ACC112 (cell line): ENCODE data around the gene SLC35E1.
"Not testable (repeated sequence)": the region's sequence is repeated elsewhere in the genome, so short reads cannot be mapped to it uniquely, and the experiment has no call there.

ENCODE experiments used
- H2AFZ ChIP-seq: fragments of 200-600 bp; sonication (generic); one replicate; pipeline ENCODE4 v1.6.0; 2017; ENCODE audit warnings: antibody characterized with exemption, low read length; ENCODE audit not compliant: unreplicated experiment
- H3K27ac ChIP-seq: fragments of 200-600 bp; sonication (generic); 2 replicates; pipeline ENCODE4 v1.5.1; 2014; ENCODE audit warnings: low read depth, mild to moderate bottlenecking, antibody characterized with exemption, low read length, moderate library complexity
- H3K27me3 ChIP-seq: fragments of 200-600 bp; sonication (generic); 2 replicates; pipeline ENCODE4 v1.6.1; 2014; ENCODE audit warnings: mild to moderate bottlenecking, antibody characterized with exemption, low read length, moderate library complexity, mixed read lengths; ENCODE audit not compliant: insufficient read depth
- H3K36me3 ChIP-seq: fragments of 200-600 bp; sonication (generic); 2 replicates; pipeline ENCODE4 v1.6.1; 2016; ENCODE audit warnings: mild to moderate bottlenecking, antibody characterized with exemption, low read length, moderate library complexity, mixed read lengths; ENCODE audit not compliant: insufficient read depth
- H3K4me1 ChIP-seq: fragments of 200-600 bp; sonication (generic); one replicate; pipeline ENCODE4 v1.6.1; 2016; ENCODE audit warnings: low read length, mixed read lengths; ENCODE audit not compliant: insufficient read depth, unreplicated experiment, control insufficient read depth
- H3K4me3 ChIP-seq: fragments of 200-600 bp; sonication (generic); 2 replicates; pipeline ENCODE4 v1.5.1; 2014; ENCODE audit warnings: mild to moderate bottlenecking, low read depth, low read length
- H3K79me2 ChIP-seq: fragments of 200-600 bp; sonication (generic); one replicate; pipeline ENCODE4 v1.6.0; 2016; ENCODE audit warnings: low read length; ENCODE audit not compliant: control insufficient read depth, unreplicated experiment, insufficient read depth

The SLC35E1 gene

DNA sequence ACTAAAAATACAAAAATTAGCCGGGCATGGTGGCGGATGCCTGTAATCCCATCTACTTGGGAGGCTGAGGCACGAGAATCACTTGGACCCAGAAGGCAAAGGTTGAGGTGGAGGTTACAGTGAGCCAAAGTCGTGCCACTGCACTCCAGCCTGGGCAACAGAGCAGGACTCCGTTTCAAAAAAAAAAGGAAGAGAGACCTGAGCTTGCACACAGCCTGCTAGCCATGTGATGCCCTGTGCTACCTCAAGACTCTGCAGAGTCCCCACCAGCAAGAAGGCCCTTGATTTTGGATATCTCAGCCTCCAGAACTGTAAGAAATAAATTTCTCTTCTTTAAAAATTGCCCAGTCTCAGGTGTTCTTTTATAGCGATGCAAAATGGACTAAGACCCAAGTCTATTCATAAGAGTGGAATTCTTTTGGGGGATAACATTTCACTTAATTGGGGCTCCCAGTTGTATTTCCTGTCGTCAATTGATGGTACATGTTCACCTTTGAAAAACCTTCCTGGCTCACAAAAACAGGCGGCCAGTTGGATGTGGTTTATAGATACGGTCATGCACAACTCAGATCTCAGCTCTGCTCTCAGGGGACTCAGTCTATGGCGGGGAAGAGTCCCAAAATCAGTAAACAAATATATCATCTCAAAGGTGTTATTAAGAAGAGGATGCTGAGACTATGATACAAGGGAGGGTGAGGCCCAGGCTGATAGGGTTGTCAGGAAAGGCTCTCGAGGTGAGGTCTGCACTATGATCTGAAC lies 27.6 kb downstream of the SLC35E1 start:
- peaks cover 41% of the 10 kb centered on the region for H3K79me2 ChIP-seq
- H3K27me3 ChIP-seq, result no peaks in the 10 kb centered on the region
- no peak overlapping the region for H2AFZ ChIP-seq
- H3K4me1 ChIP-seq, result peaks cover 9% of the 10 kb centered on the region
- H3K27ac ChIP-seq, result no peak overlapping the region
- H3K36me3 ChIP-seq, result no peaks in the 10 kb centered on the region
- H3K4me3 ChIP-seq, result no peak overlapping the region

DNA sequence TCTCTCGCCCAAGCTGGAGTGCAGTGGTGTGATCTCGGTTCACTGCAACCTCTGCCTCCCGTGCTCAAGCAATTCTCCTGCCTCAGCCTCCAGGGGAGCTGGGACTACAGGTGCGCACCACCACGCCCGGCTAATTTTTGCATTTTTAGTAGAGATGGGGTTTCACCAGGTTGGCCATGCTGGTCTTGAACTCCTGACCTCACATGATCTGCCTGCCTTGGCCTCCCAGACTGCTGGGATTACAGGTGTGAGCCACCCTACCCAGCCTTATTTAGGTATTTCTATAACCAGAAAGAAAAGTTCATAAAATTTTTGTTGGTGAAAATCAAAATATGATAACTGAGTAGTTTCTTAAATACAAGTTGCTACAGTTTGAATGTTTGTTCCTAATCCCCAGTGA lies 28.5 kb downstream of the SLC35E1 start:
- H3K4me1 ChIP-seq, H3K36me3 ChIP-seq, H3K27me3 ChIP-seq, H3K27ac ChIP-seq, H2AFZ ChIP-seq: not testable (repeated sequence)
- Histone ChIP-seq H3K4me3 (peak overlapping the region; percentile 95), H3K79me2 (peaks cover 47% of the 10 kb centered on the region)

DNA sequence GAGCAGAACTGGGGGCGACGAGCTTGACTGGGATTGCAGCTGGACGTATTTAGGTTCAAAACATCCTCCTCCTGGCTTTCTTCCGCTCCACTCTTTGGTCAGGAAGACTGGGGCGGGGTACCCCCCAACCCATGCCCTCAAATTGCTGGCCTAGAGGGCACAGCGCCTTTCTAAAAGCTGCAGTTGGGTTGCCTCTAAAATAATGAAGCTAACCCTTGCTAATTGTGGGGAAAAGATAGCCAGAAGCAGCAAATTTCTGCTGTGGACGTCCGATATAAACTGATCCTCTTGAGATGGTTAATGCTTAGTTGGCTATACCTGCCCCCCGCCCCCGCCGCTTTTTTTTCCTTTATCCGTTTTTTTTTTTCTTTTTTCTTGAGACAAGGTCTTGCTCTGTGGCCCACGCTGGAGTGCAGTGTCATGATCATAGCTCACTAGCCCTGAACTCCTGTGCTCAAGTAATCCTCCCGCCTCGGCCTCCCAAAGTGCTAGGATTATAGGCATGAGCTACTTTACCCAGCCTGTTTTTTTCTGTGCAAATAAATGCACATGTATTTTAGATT lies 29.2 kb downstream of the SLC35E1 start:
- peaks cover 9% of the 10 kb centered on the region for H3K4me1 ChIP-seq
- H2AFZ ChIP-seq, result peak overlapping the region; percentile 73
- peak overlapping the region; percentile 95 for H3K4me3 ChIP-seq
- peak overlapping the region; percentile 49; the same call in 1 of the 2 replicates for H3K27ac ChIP-seq
- no peaks in the 10 kb centered on the region for H3K36me3 ChIP-seq
- H3K79me2 ChIP-seq, result peaks cover 53% of the 10 kb centered on the region
- H3K27me3 ChIP-seq, result no peaks in the 10 kb centered on the region

DNA sequence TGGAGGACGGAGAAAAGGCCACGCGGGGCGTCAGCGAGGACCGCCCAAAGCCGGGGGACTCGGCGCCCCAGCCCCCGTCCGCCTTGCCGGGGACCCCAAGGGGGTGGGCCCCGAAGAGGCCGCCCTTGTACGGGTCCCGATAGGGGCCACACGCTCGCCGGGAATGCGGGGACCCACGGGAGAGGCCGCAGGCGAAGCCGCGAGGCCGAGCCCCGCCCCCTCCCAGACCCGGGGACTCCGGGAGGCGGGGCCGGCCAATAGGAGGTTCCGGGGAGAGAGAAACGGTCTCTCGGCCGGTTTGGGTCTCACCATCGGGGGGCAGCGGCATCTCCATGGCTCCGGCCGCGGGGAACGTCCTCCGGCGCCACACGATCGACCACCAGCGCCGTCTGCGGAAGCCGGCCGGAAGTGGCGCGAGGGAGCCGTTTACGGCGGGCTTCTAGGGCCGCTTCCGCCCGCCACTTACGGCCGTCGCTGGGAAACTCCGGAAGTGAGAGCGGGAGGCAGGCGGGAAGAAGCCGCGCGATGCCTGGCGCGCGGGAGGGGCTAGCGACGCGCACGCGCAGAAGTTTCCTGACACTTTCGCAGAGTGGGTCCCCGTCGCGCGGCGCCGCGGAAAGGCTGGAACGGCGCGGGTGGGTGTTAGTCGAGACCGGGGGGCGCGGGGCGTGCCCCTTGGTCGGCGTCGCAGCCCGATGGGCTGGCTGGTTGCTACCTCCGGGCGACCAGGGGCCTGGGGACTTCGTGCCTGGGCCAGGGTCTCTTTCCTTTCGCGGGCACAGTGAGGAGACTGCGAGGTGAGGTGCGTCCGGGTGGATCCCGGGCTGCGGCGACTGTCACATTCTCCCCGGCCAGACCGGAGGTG lies 29.9 kb downstream of the SLC35E1 start, which contains the start of gene CHERP:
Gene CHERP (minus strand): TSS at position 393 of the 865 bp plus-strand sequence. CDS start 59 bp downstream, at position 334.
- Histone ChIP-seq H3K27me3 (no peaks in the 10 kb centered on the region), H3K4me3 (peak within 1 kb of the TSS; percentile 95), H3K4me1 (peaks cover 9% of the 10 kb centered on the region), H3K27ac (peak within 1 kb of the TSS; percentile 81), H3K79me2 (peaks cover 60% of the 10 kb centered on the region), H2AFZ (peak within 1 kb of the TSS; percentile 73), H3K36me3 (no peaks in the 10 kb centered on the region)

- Histone ChIP-seq H2AFZ (peak overlapping the region; percentile 62), H3K4me3 (peak overlapping the region; percentile 95), H3K4me1 (peaks cover 9% of the 10 kb centered on the region)
Observed at GRCh38 chr19:16541526-16542044, 30.6 kb downstream of the SLC35E1 start.

GRCh38 chr19:16540948-16541347 lies 31.3 kb downstream of the SLC35E1 start:
- H3K27me3 ChIP-seq, result no peaks in the 10 kb centered on the region
- 0 out of 2 replicates have a peak overlapping the region, but pooled peaks have one; percentile 81 for H3K27ac ChIP-seq
- H3K4me1 ChIP-seq, result peaks cover 9% of the 10 kb centered on the region
- peak overlapping the region; percentile 95 for H3K4me3 ChIP-seq
- no peak overlapping the region for H2AFZ ChIP-seq
- no peaks in the 10 kb centered on the region for H3K36me3 ChIP-seq
- peaks cover 72% of the 10 kb centered on the region for H3K79me2 ChIP-seq

More at GRCh38 chr19:16541526-16542044, 30.6 kb downstream of the SLC35E1 start:
- Histone ChIP-seq H3K36me3 (no peaks in the 10 kb centered on the region), H3K27me3 (no peaks in the 10 kb centered on the region), H3K79me2 (peaks cover 66% of the 10 kb centered on the region), H3K27ac (peak overlapping the region; percentile 81)

DNA sequence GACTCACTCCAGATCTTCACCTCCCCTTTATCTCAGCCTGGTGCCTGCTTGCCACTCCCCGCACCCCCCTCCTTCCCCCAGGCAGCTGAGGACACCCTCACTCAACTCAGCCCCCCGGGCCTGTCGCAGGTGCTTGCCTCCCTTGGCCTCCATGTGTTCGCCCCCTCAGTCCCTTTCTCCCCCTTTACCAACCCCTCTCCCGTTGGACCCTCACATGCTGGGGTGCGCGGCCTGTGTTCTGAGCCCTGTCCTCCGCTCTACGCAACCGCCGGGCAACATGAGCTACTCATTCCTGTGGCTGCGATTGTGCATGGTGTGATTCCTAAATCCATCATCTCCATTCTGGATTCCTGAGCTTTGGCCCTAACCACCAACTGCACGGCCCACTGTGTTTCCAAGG lies 35.1 kb downstream of the SLC35E1 start:
- H2AFZ ChIP-seq, result no peak overlapping the region
- H3K4me1 ChIP-seq, result peaks cover 6% of the 10 kb centered on the region
- no peaks in the 10 kb centered on the region for H3K36me3 ChIP-seq
- no peaks in the 10 kb centered on the region for H3K27me3 ChIP-seq
- no peak overlapping the region for H3K27ac ChIP-seq
- H3K4me3 ChIP-seq, result no peak overlapping the region
- H3K79me2 ChIP-seq, result peaks cover 62% of the 10 kb centered on the region

DNA sequence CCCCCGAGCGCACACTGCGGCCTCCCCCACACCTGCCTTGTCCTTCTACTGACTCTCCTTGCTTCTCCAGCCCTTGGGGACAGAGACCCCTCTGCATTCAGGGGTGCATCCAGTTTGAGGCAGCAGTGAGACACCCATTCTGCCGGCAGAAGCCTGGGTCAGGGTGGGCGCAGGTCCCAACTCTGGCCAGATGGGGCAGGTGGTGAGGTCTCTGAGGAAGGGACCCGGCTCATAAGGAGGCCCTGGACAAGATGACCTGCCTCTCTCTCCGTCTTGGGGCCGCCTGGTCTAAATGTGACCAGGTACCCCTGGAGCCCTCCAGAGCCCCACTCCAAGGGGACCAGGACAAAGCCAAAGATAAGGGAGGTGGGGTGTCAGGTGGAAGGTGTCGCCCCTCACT lies 36.1 kb downstream of the SLC35E1 start:
- Histone ChIP-seq H3K36me3 (no peaks in the 10 kb centered on the region), H3K4me3 (no peak overlapping the region), H3K27me3 (no peaks in the 10 kb centered on the region), H3K4me1 (peaks cover 4% of the 10 kb centered on the region), H3K27ac (no peak overlapping the region), H3K79me2 (peaks cover 53% of the 10 kb centered on the region), H2AFZ (no peak overlapping the region)

- no peak overlapping the region for H3K27ac ChIP-seq
- H3K4me3 ChIP-seq, result no peak overlapping the region
- no peak overlapping the region for H2AFZ ChIP-seq
- H3K27me3 ChIP-seq, result no peaks in the 10 kb centered on the region
- no peaks in the 10 kb centered on the region for H3K4me1 ChIP-seq
- H3K36me3 ChIP-seq, result no peaks in the 10 kb centered on the region
- peaks cover 45% of the 10 kb centered on the region for H3K79me2 ChIP-seq
Observed at GRCh38 chr19:16535381-16535780, 36.8 kb downstream of the SLC35E1 start.

DNA sequence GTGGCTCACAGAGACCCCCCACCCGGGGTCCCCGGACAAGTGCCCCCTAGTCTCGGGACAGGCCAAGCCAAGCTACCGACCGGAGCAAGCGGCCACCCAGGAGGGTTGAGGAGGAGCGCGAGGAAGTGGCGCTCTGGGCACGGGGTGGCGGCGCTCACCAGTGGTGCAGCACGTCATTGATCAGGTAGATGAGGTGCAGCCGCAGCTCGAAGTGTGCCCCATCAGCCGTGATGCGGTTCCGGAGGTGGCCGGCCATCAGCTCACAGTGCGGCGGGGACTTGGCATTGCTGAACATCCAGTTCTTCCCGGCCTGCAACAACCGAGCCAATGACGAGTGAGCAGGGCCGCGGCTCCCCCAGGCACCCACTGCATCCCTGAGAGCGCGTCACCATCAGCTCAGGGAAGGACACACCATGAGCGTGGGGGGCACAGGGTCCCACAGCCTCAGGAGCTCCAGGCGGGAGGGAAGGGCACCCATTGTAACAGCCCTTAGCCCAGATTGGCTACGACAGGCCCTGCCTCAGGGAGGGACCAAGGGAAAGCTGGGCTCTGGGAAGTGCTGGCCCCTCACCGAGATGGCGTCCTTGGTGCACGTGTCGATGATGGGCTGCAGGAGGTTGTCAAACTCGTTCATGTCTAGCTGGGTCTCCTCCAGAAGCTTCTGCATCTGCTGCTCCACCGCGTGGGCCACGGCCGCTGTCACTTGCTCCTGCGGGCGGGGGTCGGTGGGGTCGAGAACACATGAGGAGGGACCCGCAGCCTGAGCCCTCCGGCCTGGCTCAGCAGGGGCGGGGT lies 39.6 kb downstream of the SLC35E1 start:
- Histone ChIP-seq H3K27me3 (no peaks in the 10 kb centered on the region), H3K36me3 (0 out of 2 replicates have a peak, but pooled peaks cover 3% of the 10 kb centered on the region), H3K4me1 (no peaks in the 10 kb centered on the region), H2AFZ (no peak overlapping the region), H3K4me3 (no peak overlapping the region), H3K27ac (no peak overlapping the region), H3K79me2 (peaks cover 22% of the 10 kb centered on the region)
